ENCODE measurements around the gene CCDC171. TPM values are rescaled to one million over a fixed set of nuclear protein-coding genes. Genes with fewer than 3 reads are reported as not detected.

CCDC171 gene
- total RNA-seq, 1 experiment from 2014 or later = 2.4 TPM

DNA sequence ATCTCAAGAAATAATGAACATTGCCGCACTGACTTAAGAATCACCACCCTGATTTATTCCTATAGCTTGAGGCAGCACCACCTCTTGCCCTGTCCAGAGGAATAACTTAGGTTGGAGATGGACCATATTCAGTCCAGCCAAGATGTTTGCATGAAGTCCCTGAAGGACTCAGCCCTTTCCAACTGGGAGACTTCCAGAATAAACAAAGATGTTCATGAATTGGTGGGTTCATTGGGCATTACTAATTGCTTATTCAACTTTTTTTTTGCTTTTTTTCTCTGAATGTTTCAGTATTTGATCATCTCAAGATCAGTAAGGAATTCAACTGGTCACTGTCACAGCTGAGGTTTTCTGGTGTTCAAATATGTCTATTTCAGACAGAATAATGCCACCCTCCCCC, 470.6 kb downstream of the CCDC171 start:
- H3K79me1 ChIP-seq (ENCODE audit: insufficient read depth, low read depth, low read length, poor library complexity, severe bottlenecking) = no peaks in the 10 kb centered on the region
- H4K20me1 ChIP-seq (ENCODE audit: control insufficient read depth, insufficient read depth, insufficient read length) = no peaks in the 10 kb centered on the region
- Mint-ChIP-seq H3K36me3 (ENCODE audit: insufficient read depth in 1 of 3, low read depth in 3 of 3) (no peaks in the 10 kb centered on the region; a peak in 1 of 7 replicates), H3K4me3 (no peak overlapping the region), H3K27me3 (ENCODE audit: low read depth) (no peaks in the 10 kb centered on the region), H3K27ac (no peak overlapping the region), H3K9me3 (peaks cover 0 to 4% of the 10 kb centered on the region in 2 experiments; a peak in 2 of 5 replicates), H3K4me1 (peaks cover 13% of the 10 kb centered on the region in 2 experiments)
- no peak overlapping the region for H3K23ac ChIP-seq (ENCODE audit: insufficient read length, low read depth, low read length)
- no peak overlapping the region for H3K4me2 ChIP-seq (ENCODE audit: insufficient read depth, insufficient read length, low read length)
- H3T11ph ChIP-seq (ENCODE audit: low read length) = no peak overlapping the region
- H4K91ac ChIP-seq (ENCODE audit: insufficient read length, low read depth, low read length) = no peak overlapping the region
- H2BK15ac ChIP-seq (ENCODE audit: low read depth, low read length) = no peak overlapping the region
- H3K79me2 ChIP-seq (ENCODE audit: insufficient read depth, low read length) = no peaks in the 10 kb centered on the region
- H4K5ac ChIP-seq (ENCODE audit: insufficient read length, low read depth, low read length) = no peak overlapping the region
- no peaks in the 10 kb centered on the region for H3K4me1 ChIP-seq (ENCODE audit: insufficient read depth, low read length)
- DNase-seq = no peak
- no peak overlapping the region for H4K8ac ChIP-seq (replicated peaks; ENCODE audit: insufficient read length, low read depth, low read length)
- H2BK12ac ChIP-seq (ENCODE audit: insufficient read length, low read depth, low read length) = no peak overlapping the region
- TF ChIP-seq CTCF (conservative IDR thresholded peaks at IDR 0.05) = no peak
- no peak overlapping the region for H3K14ac ChIP-seq (ENCODE audit: insufficient read depth, low read length)
- H3K4ac ChIP-seq (ENCODE audit: low read depth, low read length) = no peak overlapping the region
- H3K23me2 ChIP-seq (ENCODE audit: insufficient read length, low read depth, low read length, poor library complexity, severe bottlenecking) = no peaks in the 10 kb centered on the region
- no peak overlapping the region for H3K56ac ChIP-seq (ENCODE audit: insufficient read length, low read depth, low read length)
- H2AK5ac ChIP-seq (ENCODE audit: insufficient read length, low read length) = no peak overlapping the region
- H3K9me3 ChIP-seq (ENCODE audit: control insufficient read depth, low read depth, low read length) = no peaks in the 10 kb centered on the region
- H2BK20ac ChIP-seq (ENCODE audit: low read depth, low read length, poor library complexity, severe bottlenecking) = no peak overlapping the region
- H2AFZ ChIP-seq (ENCODE audit: low read length) = no peak overlapping the region
- H2BK5ac ChIP-seq (ENCODE audit: insufficient read length, low read length) = no peak overlapping the region
- no peak overlapping the region for H3K27ac ChIP-seq (ENCODE audit: insufficient read length, low read depth, low read length)
- H2BK120ac ChIP-seq (ENCODE audit: low read depth, low read length, poor library complexity, severe bottlenecking) = no peak overlapping the region
- H3K18ac ChIP-seq (ENCODE audit: insufficient read length, low read depth, low read length) = no peak overlapping the region
- WGBS (ENCODE audit: extremely low coverage, insufficient read length, low lambda C conversion rate) = no CpG with 5 or more reads among the region's 1 CpG
- no peak overlapping the region for H3K9ac ChIP-seq (ENCODE audit: extremely low read depth, insufficient read length, low read length)
- no peaks in the 10 kb centered on the region for H3K27me3 ChIP-seq (ENCODE audit: insufficient read depth, low read length)

Other genes starting within 250 kb of the CCDC171 start
- 8.1 and 8.2 TPM in 2 replicates for gene TTC39B, start 245.8 kb upstream of the CCDC171 start, total RNA-seq (2021)
- 28.0 and 28.1 TPM in 2 replicates for gene SNAPC3, start 130.2 kb upstream of the CCDC171 start, total RNA-seq (2021)
- 362 and 368 TPM in 2 replicates for gene PSIP1, start 42.1 kb upstream of the CCDC171 start, total RNA-seq (2021)

Measured in H9 (cell line).